Measurements from ENCODE around the gene DLEC1. TPM values are rescaled to one million over a fixed set of nuclear protein-coding genes. Genes with fewer than 3 reads are reported as not detected.

Gene DLEC1
- total RNA-seq = under 1 TPM; 0.26 to 0.69 TPM
- under 1 TPM; 0.25 to 0.59 TPM for polyA plus RNA-seq
- long read RNA-seq, donor 1, partial matches to known transcripts = 0 of 3 reads
- long read RNA-seq, donor 1, other reads (novel, unspliced or antisense) = 3 of 3 reads
- long read RNA-seq, donor 2, partial matches to known transcripts = 1 of 1 reads
- long read RNA-seq, donor 2, other reads (novel, unspliced or antisense) = 0 of 1 reads

- H3K4me3 ChIP-seq (ENCODE audit: low read length in 2 of 2) = peak within 1 kb of the TSS; percentile 8 to 19
- no peaks in the 10 kb centered on the region for H3K36me3 ChIP-seq (ENCODE audit: control insufficient read depth in 1 of 2, insufficient read depth in 2 of 2, low read length in 1 of 2)
- intact Hi-C loops (cut with DNase I) = loop anchor here (5.0 to 10.0 kb wide), 2 partner anchors 83 to 126 kb away; partner anchors contain the start of gene OXSR1 (in 1 of the 2)
- no peaks in the 10 kb centered on the region for H3K9me3 ChIP-seq (ENCODE audit: control insufficient read depth, low read length)
- H3K27me3 ChIP-seq (ENCODE audit: control insufficient read depth in 1 of 2, insufficient read depth in 2 of 2, low read length in 1 of 2) = no peaks in the 10 kb centered on the region
- H3K4me1 ChIP-seq (ENCODE audit: control insufficient read depth in 1 of 2, insufficient read depth in 2 of 2, low read length in 2 of 2) = no peaks in the 10 kb centered on the region
- DNase-seq (peak; percentile 88 to 89), ATAC-seq (ENCODE audit: low FRiP score) (peak; percentile 85)
- WGBS, 2 donors = 4 to 5% methylated on average over 66 to 67 of the region's 67 CpGs
- no peak within 1 kb of the TSS for H3K27ac ChIP-seq (ENCODE audit: low read depth in 1 of 2, low read length in 2 of 2)
Observed at GRCh38 chr3:38039101-38039898, at the start of gene DLEC1. DLEC1 (plus strand) TSS chr3:38039208; CDS start chr3:38039226, 18 bp downstream.

DNA sequence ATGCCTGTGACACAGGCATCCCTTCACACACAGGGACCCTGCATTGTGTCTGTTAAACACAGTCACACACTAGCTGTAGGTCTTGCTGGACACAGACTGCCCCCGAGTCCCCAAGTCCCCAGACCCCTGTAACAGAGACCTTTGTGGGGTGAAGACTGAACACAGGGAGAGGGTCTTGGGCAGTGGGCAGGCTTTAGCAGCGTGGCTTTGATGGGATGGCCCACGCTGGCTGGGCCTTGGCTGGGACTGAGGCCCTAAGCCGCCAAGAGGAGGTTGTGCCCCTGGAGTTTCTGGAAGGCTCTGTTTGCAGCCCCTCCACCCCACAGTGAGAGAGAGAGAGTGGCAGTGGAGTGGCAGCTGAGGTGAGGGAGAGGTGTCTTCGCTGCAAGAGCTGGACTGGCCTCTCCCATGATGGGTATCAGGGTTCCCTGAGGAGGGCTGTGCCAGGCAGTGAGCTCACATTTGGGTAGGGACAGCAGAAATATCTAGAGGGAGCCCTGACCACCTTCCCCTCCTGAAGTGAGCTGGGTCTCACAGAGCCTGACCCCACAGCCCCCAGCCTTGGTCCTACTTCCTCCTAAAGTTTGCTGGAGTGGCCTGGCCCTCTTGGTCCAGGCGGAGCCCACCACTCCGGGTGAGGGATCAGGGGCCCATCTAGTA, 49.1 kb upstream of the DLEC1 start:
- Histone ChIP-seq H3K36me3 (ENCODE audit: control insufficient read depth in 1 of 2, insufficient read depth in 2 of 2, low read length in 1 of 2) (no peaks in the 10 kb centered on the region), H3K27ac (ENCODE audit: low read depth in 1 of 2, low read length in 2 of 2) (no peak overlapping the region), H3K9me3 (ENCODE audit: control insufficient read depth, low read length) (no peaks in the 10 kb centered on the region), H3K27me3 (ENCODE audit: control insufficient read depth in 1 of 2, insufficient read depth in 2 of 2, low read length in 1 of 2) (no peaks in the 10 kb centered on the region), H3K4me3 (ENCODE audit: low read length in 2 of 2) (no peak overlapping the region), H3K4me1 (ENCODE audit: control insufficient read depth in 1 of 2, insufficient read depth in 2 of 2, low read length in 2 of 2) (no peaks in the 10 kb centered on the region)
- DNase-seq (peak in 1 of 2 donors; percentile 32), ATAC-seq (ENCODE audit: low FRiP score) (no peak)
- 92 to 96% methylated on average over 7 of the region's 7 CpGs for WGBS, 2 donors
- intact Hi-C loops (cut with DNase I) = no loop called here

GRCh38 chr3:37990527-37990926, 48.5 kb upstream of the DLEC1 start, which contains the start of gene VILL:
VILL (plus strand) TSS chr3:37990786; CDS start chr3:37993673, 2,887 bp downstream.
- no peak within 1 kb of the TSS for H3K4me3 ChIP-seq (ENCODE audit: low read length in 2 of 2)
- H3K9me3 ChIP-seq (ENCODE audit: control insufficient read depth, low read length) = no peaks in the 10 kb centered on the region
- ATAC-seq (ENCODE audit: low FRiP score) (no peak), DNase-seq (peak in 1 of 2 donors; percentile 71)
- no peak within 1 kb of the TSS for H3K27ac ChIP-seq (ENCODE audit: low read depth in 1 of 2, low read length in 2 of 2)
- intact Hi-C loops (cut with DNase I) = no loop called here
- WGBS, 2 donors = 81 to 82% methylated on average over 10 of the region's 10 CpGs
- no peaks in the 10 kb centered on the region for H3K36me3 ChIP-seq (ENCODE audit: control insufficient read depth in 1 of 2, insufficient read depth in 2 of 2, low read length in 1 of 2)
- H3K27me3 ChIP-seq (ENCODE audit: control insufficient read depth in 1 of 2, insufficient read depth in 2 of 2, low read length in 1 of 2) = no peaks in the 10 kb centered on the region
- H3K4me1 ChIP-seq (ENCODE audit: control insufficient read depth in 1 of 2, insufficient read depth in 2 of 2, low read length in 2 of 2) = no peaks in the 10 kb centered on the region

GRCh38 chr3:37991109-37991508, 47.9 kb upstream of the DLEC1 start:
- intact Hi-C loops (cut with DNase I) = no loop called here
- no peaks in the 10 kb centered on the region for H3K4me1 ChIP-seq (ENCODE audit: control insufficient read depth in 1 of 2, insufficient read depth in 2 of 2, low read length in 2 of 2)
- H3K36me3 ChIP-seq (ENCODE audit: control insufficient read depth in 1 of 2, insufficient read depth in 2 of 2, low read length in 1 of 2) = no peaks in the 10 kb centered on the region
- H3K9me3 ChIP-seq (ENCODE audit: control insufficient read depth, low read length) = no peaks in the 10 kb centered on the region
- H3K27ac ChIP-seq (ENCODE audit: low read depth in 1 of 2, low read length in 2 of 2) = no peak overlapping the region
- H3K4me3 ChIP-seq (ENCODE audit: low read length in 2 of 2) = no peak overlapping the region
- H3K27me3 ChIP-seq (ENCODE audit: control insufficient read depth in 1 of 2, insufficient read depth in 2 of 2, low read length in 1 of 2) = no peaks in the 10 kb centered on the region
- 56 to 59% methylated on average over 6 of the region's 6 CpGs for WGBS, 2 donors
- no peak for ATAC-seq (ENCODE audit: low FRiP score)
- no peak for DNase-seq

GRCh38 chr3:37991823-37992222, 47.2 kb upstream of the DLEC1 start:
- no peaks in the 10 kb centered on the region for H3K27me3 ChIP-seq (ENCODE audit: control insufficient read depth in 1 of 2, insufficient read depth in 2 of 2, low read length in 1 of 2)
- H3K4me1 ChIP-seq (ENCODE audit: control insufficient read depth in 1 of 2, insufficient read depth in 2 of 2, low read length in 2 of 2) = no peaks in the 10 kb centered on the region
- intact Hi-C loops (cut with DNase I) = no loop called here
- no peaks in the 10 kb centered on the region for H3K36me3 ChIP-seq (ENCODE audit: control insufficient read depth in 1 of 2, insufficient read depth in 2 of 2, low read length in 1 of 2)
- no peak overlapping the region for H3K27ac ChIP-seq (ENCODE audit: low read depth in 1 of 2, low read length in 2 of 2)
- H3K4me3 ChIP-seq (ENCODE audit: low read length in 2 of 2) = no peak overlapping the region
- ATAC-seq (ENCODE audit: low FRiP score) (no peak), DNase-seq (peak in 1 of 2 donors; percentile 45)
- 80 to 91% methylated on average over 7 of the region's 7 CpGs for WGBS, 2 donors
- no peaks in the 10 kb centered on the region for H3K9me3 ChIP-seq (ENCODE audit: control insufficient read depth, low read length)

GRCh38 chr3:37992271-37993066, 46.5 kb upstream of the DLEC1 start:
- intact Hi-C loops (cut with DNase I) = no loop called here

GRCh38 chr3:37993067-37993455, 45.9 kb upstream of the DLEC1 start:
- 92 to 93% methylated on average over 8 of the region's 8 CpGs for WGBS, 2 donors
- H3K27me3 ChIP-seq (ENCODE audit: control insufficient read depth in 1 of 2, insufficient read depth in 2 of 2, low read length in 1 of 2) = no peaks in the 10 kb centered on the region
- no peaks in the 10 kb centered on the region for H3K9me3 ChIP-seq (ENCODE audit: control insufficient read depth, low read length)
- H3K4me3 ChIP-seq (ENCODE audit: low read length in 2 of 2) = no peak overlapping the region
- H3K4me1 ChIP-seq (ENCODE audit: control insufficient read depth in 1 of 2, insufficient read depth in 2 of 2, low read length in 2 of 2) = no peaks in the 10 kb centered on the region
- peak in 1 of 2 donors; percentile 22 for DNase-seq
- no peaks in the 10 kb centered on the region for H3K36me3 ChIP-seq (ENCODE audit: control insufficient read depth in 1 of 2, insufficient read depth in 2 of 2, low read length in 1 of 2)
- H3K27ac ChIP-seq (ENCODE audit: low read depth in 1 of 2, low read length in 2 of 2) = no peak overlapping the region
- no peak for ATAC-seq (ENCODE audit: low FRiP score)
- intact Hi-C loops (cut with DNase I) = no loop called here

More at GRCh38 chr3:37992271-37993066, 46.5 kb upstream of the DLEC1 start:
- H3K27me3 ChIP-seq (ENCODE audit: control insufficient read depth in 1 of 2, insufficient read depth in 2 of 2, low read length in 1 of 2) = no peaks in the 10 kb centered on the region
- no peaks in the 10 kb centered on the region for H3K4me1 ChIP-seq (ENCODE audit: control insufficient read depth in 1 of 2, insufficient read depth in 2 of 2, low read length in 2 of 2)
- 85 to 91% methylated on average over 9 of the region's 9 CpGs for WGBS, 2 donors
- peak in 1 of 2 donors; percentile 47 for DNase-seq
- H3K36me3 ChIP-seq (ENCODE audit: control insufficient read depth in 1 of 2, insufficient read depth in 2 of 2, low read length in 1 of 2) = no peaks in the 10 kb centered on the region
- H3K9me3 ChIP-seq (ENCODE audit: control insufficient read depth, low read length) = no peaks in the 10 kb centered on the region
- H3K27ac ChIP-seq (ENCODE audit: low read depth in 1 of 2, low read length in 2 of 2) = no peak overlapping the region
- no peak overlapping the region for H3K4me3 ChIP-seq (ENCODE audit: low read length in 2 of 2)
- ATAC-seq (ENCODE audit: low FRiP score) = no peak

DNA sequence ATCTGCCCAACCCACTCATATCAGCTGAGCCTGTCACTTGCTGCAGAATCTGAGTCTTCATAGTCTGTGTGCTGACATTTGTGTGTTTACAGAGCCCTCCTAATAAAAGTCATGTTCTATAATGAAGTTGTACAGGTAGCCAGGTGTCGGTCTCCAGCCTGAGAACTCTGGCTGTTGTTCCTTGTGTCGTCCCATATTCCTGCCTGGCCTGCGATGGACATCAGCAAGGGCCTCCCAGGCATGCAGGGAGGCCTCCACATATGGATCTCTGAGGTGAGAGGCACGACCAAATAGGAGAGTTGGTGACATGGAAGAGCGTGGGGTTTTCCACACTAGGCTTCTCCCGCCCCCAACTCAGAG, 45.6 kb upstream of the DLEC1 start:
- DNase-seq (no peak), ATAC-seq (ENCODE audit: low FRiP score) (no peak)
- H3K36me3 ChIP-seq (ENCODE audit: control insufficient read depth in 1 of 2, insufficient read depth in 2 of 2, low read length in 1 of 2) = no peaks in the 10 kb centered on the region
- H3K27me3 ChIP-seq (ENCODE audit: control insufficient read depth in 1 of 2, insufficient read depth in 2 of 2, low read length in 1 of 2) = no peaks in the 10 kb centered on the region
- 73 to 74% methylated on average over 6 of the region's 6 CpGs for WGBS, 2 donors
- peak overlapping the region in 1 of 2 donors; percentile 35 for H3K4me3 ChIP-seq (ENCODE audit: low read length in 2 of 2)
- H3K4me1 ChIP-seq (ENCODE audit: control insufficient read depth in 1 of 2, insufficient read depth in 2 of 2, low read length in 2 of 2) = no peaks in the 10 kb centered on the region
- H3K9me3 ChIP-seq (ENCODE audit: control insufficient read depth, low read length) = no peaks in the 10 kb centered on the region
- no peak overlapping the region for H3K27ac ChIP-seq (ENCODE audit: low read depth in 1 of 2, low read length in 2 of 2)
- intact Hi-C loops (cut with DNase I) = no loop called here

All from aorta (tissue), 5 donors.